H1 (cell line): Measurements from ENCODE around the gene ARHGAP4. TPM values are rescaled to one million over a fixed set of nuclear protein-coding genes. Genes with fewer than 3 reads are reported as not detected.
A peak's percentile ranks its signal among the peaks of the same experiment; 100 is the strongest.

ENCODE experiments used
- CTCF ChIA-PET: fragments of 300-600 bp; sonication (Branson Sonifier 250); formaldehyde crosslinking; loops from one replicate; lab custom pipeline; 2021; ENCODE audit not compliant: partially characterized antibody; lab: Charles Lee
- POLR2A ChIA-PET: fragments of 300-600 bp; sonication (Branson Sonifier 250); formaldehyde crosslinking; loops from one replicate; lab custom pipeline; 2021; ENCODE audit warnings: inconsistent platforms; ENCODE audit not compliant: partially characterized antibody; lab: Charles Lee
- DNase-seq, 2 experiments: peaks; one replicate each; pipeline versions ENCODE4 v3.0.0 to v3.0.0-alpha.2; 2010 to 2022; ENCODE audit warnings: low spot score in 2 of 2, low read depth in 1 of 2, mixed read lengths in 1 of 2
- FAIRE-seq: peaks from 2 replicates; lab custom pipeline; 2011; peaks lifted over from hg19 to GRCh38; lab: Jason Lieb, UNC
- H2AFZ ChIP-seq: 2 replicates; pipeline ENCODE4 v1.8.1; 2012; ENCODE audit warnings: low read length, inconsistent platforms
- H2AK5ac ChIP-seq: 2 replicates; pipeline ENCODE4 v1.6.1; 2013; ENCODE audit warnings: low read depth, low read length
- H2BK120ac ChIP-seq: replicated peaks from 2 replicates; pipeline ENCODE3; 2013; ENCODE audit warnings: low read depth, low read length, inconsistent platforms
- H2BK12ac ChIP-seq: 2 replicates; pipeline ENCODE4 v1.6.1; 2013; ENCODE audit warnings: low read depth, low read length
- H2BK15ac ChIP-seq: 2 replicates; pipeline ENCODE4 v1.6.1; 2013; ENCODE audit warnings: low read length
- H2BK20ac ChIP-seq: 2 replicates; pipeline ENCODE4 v1.6.1; 2013; ENCODE audit warnings: low read length
- H2BK5ac ChIP-seq: 2 replicates; pipeline ENCODE4 v1.6.1; 2013; ENCODE audit warnings: low read depth, low read length
- H3K14ac ChIP-seq: 2 replicates; pipeline ENCODE4 v1.6.1; 2013; ENCODE audit warnings: inconsistent platforms; ENCODE audit not compliant: insufficient read length
- H3K18ac ChIP-seq: 2 replicates; pipeline ENCODE4 v1.6.1; 2013; ENCODE audit warnings: low read length; ENCODE audit errors: extremely low read depth
- H3K23ac ChIP-seq: 2 replicates; pipeline ENCODE4 v1.6.1; 2013; ENCODE audit warnings: inconsistent platforms; ENCODE audit not compliant: insufficient read length
- H3K23me2 ChIP-seq: 2 replicates; pipeline ENCODE4 v1.6.1; 2013; ENCODE audit warnings: low read depth, low read length
- H3K27ac ChIP-seq: 2 replicates; pipeline ENCODE4 v1.6.1; 2011; ENCODE audit warnings: low read depth, low read length, inconsistent platforms
- H3K27me3 ChIP-seq, 4 experiments: replicated peaks in 1 of 4; 1 replicate in 1 of 4; 2 replicates in 3 of 4; pipeline versions ENCODE4 v1.6.1 to v1.8.1; 2011 to 2013; ENCODE audit warnings: low read length in 3 of 4, mild to moderate bottlenecking in 3 of 4, inconsistent platforms in 2 of 4, mixed read lengths in 2 of 4, moderate library complexity in 1 of 4; ENCODE audit not compliant: control insufficient read depth in 3 of 4, insufficient read depth in 3 of 4; ENCODE audit errors: extremely low read depth in 1 of 4
- H3K36me3 ChIP-seq, 4 experiments: 2 replicates each; pipeline versions ENCODE4 v1.6.1 to v1.8.1; 2011 to 2013; ENCODE audit warnings: mild to moderate bottlenecking in 4 of 4, low read length in 3 of 4, moderate library complexity in 2 of 4, control low read depth in 1 of 4, inconsistent platforms in 1 of 4; ENCODE audit not compliant: insufficient read depth in 4 of 4, control insufficient read depth in 2 of 4
- H3K4ac ChIP-seq: replicated peaks from 2 replicates; pipeline ENCODE3; 2013; ENCODE audit warnings: low read length, low read depth, mixed read lengths, inconsistent platforms; ENCODE audit not compliant: insufficient read length
- H3K4me1 ChIP-seq, 4 experiments: replicated peaks in 1 of 4; 1 replicate in 1 of 4; 2 replicates in 3 of 4; pipeline versions ENCODE4 v1.6.1 to v1.8.1; 2011 to 2013; ENCODE audit warnings: low read length in 3 of 4, inconsistent platforms in 2 of 4, mixed read lengths in 1 of 4; ENCODE audit not compliant: insufficient read depth in 4 of 4, control insufficient read depth in 3 of 4
- H3K4me2 ChIP-seq, 2 experiments: 2 replicates each; pipeline versions ENCODE4 v1.6.1 to v1.8.1; 2011 to 2013; ENCODE audit warnings: low read depth in 2 of 2, low read length in 2 of 2, control low read depth in 1 of 2, inconsistent platforms in 1 of 2, mild to moderate bottlenecking in 1 of 2; ENCODE audit not compliant: insufficient read depth in 1 of 2
- H3K4me3 ChIP-seq, 4 experiments: fragments of 200-600, 300-600 bp in 1 of 4; sonication (generic), shearing (Covaris generic), sonication (Bioruptor Twin) in 1 of 4; 2 replicates each; pipeline versions ENCODE4 v1.5.1 to v1.8.1; 2011 to 2016; ENCODE audit warnings: low read length in 4 of 4, low read depth in 3 of 4, control low read depth in 2 of 4, inconsistent platforms in 2 of 4, mild to moderate bottlenecking in 2 of 4, mixed read lengths in 1 of 4, moderate library complexity in 1 of 4; ENCODE audit not compliant: insufficient read depth in 2 of 4; ENCODE audit errors: extremely low read depth in 1 of 4
- H3K56ac ChIP-seq: replicated peaks from 2 replicates; pipeline ENCODE3; 2013; ENCODE audit warnings: low read depth, mild to moderate bottlenecking, mixed read lengths, low read length, inconsistent platforms; ENCODE audit not compliant: insufficient read length
- H3K79me1 ChIP-seq: 2 replicates; pipeline ENCODE4 v1.6.1; 2013; ENCODE audit warnings: low read depth, low read length, control low read depth
- H3K79me2 ChIP-seq, 2 experiments: 2 replicates each; pipeline versions ENCODE4 v1.6.1 to v1.8.1; 2012 to 2013; ENCODE audit warnings: low read length in 2 of 2, mild to moderate bottlenecking in 2 of 2, inconsistent platforms in 1 of 2; ENCODE audit not compliant: insufficient read depth in 2 of 2, control insufficient read depth in 1 of 2
- H3K9ac ChIP-seq, 4 experiments: replicated peaks in 1 of 4; 1 replicate in 1 of 4; 2 replicates in 3 of 4; pipeline versions ENCODE4 v1.6.1 to v1.8.1; 2011 to 2013; ENCODE audit warnings: low read depth in 3 of 4, low read length in 3 of 4, control low read depth in 2 of 4, mild to moderate bottlenecking in 2 of 4, moderate library complexity in 2 of 4, inconsistent platforms in 1 of 4; ENCODE audit errors: extremely low read depth in 1 of 4
- H3K9me3 ChIP-seq, 2 experiments: 2 replicates each; pipeline versions ENCODE4 v1.6.1 to v1.8.1; 2012 to 2013; ENCODE audit warnings: mild to moderate bottlenecking in 2 of 2, moderate library complexity in 2 of 2, control low read depth in 1 of 2, inconsistent platforms in 1 of 2, low read depth in 1 of 2, low read length in 1 of 2, mixed read lengths in 1 of 2; ENCODE audit not compliant: insufficient read depth in 2 of 2
- H4K20me1 ChIP-seq, 2 experiments: replicated peaks in 1 of 2; 2 replicates each; pipeline versions ENCODE3 to v1.8.1; 2011 to 2013; ENCODE audit warnings: inconsistent platforms in 2 of 2, low read length in 2 of 2, mild to moderate bottlenecking in 1 of 2; ENCODE audit not compliant: insufficient read depth in 2 of 2, control insufficient read depth in 1 of 2
- H4K5ac ChIP-seq: 2 replicates; pipeline ENCODE4 v1.6.1; 2013; ENCODE audit warnings: low read length, low read depth, mixed read lengths, inconsistent platforms; ENCODE audit not compliant: insufficient read length
- H4K8ac ChIP-seq: 2 replicates; pipeline ENCODE4 v1.8.0; 2013; ENCODE audit warnings: mild to moderate bottlenecking, moderate library complexity, low read length, inconsistent platforms; ENCODE audit not compliant: insufficient read depth; ENCODE audit errors: extremely low read depth
- H4K91ac ChIP-seq: replicated peaks from 2 replicates; pipeline ENCODE3; 2013; ENCODE audit warnings: low read length, mixed read lengths, inconsistent platforms; ENCODE audit not compliant: insufficient read length
- CTBP2 ChIP-seq: IDR thresholded peaks from 2 replicates; pipeline ENCODE4 v1.7.0; 2011; ENCODE audit warnings: borderline replicate concordance, mild to moderate bottlenecking, moderate library complexity, mixed read lengths, low read length; ENCODE audit not compliant: insufficient read depth, insufficient read length
- JUN ChIP-seq: IDR thresholded peaks from 2 replicates; pipeline ENCODE4 v1.6.1; 2011; ENCODE audit warnings: low read depth, mild to moderate bottlenecking, improper control_type of control experiment, low read length
- SIX5 ChIP-seq: IDR thresholded peaks from 2 replicates; pipeline ENCODE4 v1.6.1; 2011; ENCODE audit warnings: mild to moderate bottlenecking, low read depth, low read length
- ZNF274 ChIP-seq: IDR thresholded peaks from 2 replicates; pipeline ENCODE4 v1.7.0; 2012; ENCODE audit warnings: low read length, borderline replicate concordance; ENCODE audit errors: extremely low read depth
- WGBS, 2 experiments: shearing (Covaris generic) in 1 of 2; methylation state at CpG; one replicate each; pipeline versions ENCODE4 v1.1.6 to v1.1.7; 2013 to 2015; ENCODE audit warnings: low lambda C conversion rate in 2 of 2, mixed read lengths in 2 of 2, inconsistent platforms in 1 of 2, low coverage in 1 of 2, missing lambda C conversion rate in 1 of 2; ENCODE audit not compliant: insufficient replicate concordance in 2 of 2, insufficient coverage in 1 of 2, insufficient read length in 1 of 2; ENCODE audit errors: extremely low coverage in 1 of 2, missing lambda C conversion rate in 1 of 2; 5-methylcytosine and 5-hydroxymethylcytosine counted together
- polyA plus RNA-seq, 7 experiments: library from polyadenylated mRNA; depleted of rRNA in 3 of 7; stranded (reverse) in 5 of 7; unstranded in 2 of 7; fragments of >200 nt in 5 of 7; fragments of 200-250 nt in 2 of 7; gene quantifications; 1 replicate in 5 of 7; 2 replicates in 1 of 7; 4 replicates in 1 of 7; pipeline versions ENCODE4 v1.2.1 to v1.2.3, GENCODE V29; 2011 to 2013; ENCODE audit warnings: missing spikeins in 2 of 7, mixed read lengths in 2 of 7
- total RNA-seq: library from RNA; stranded (reverse); fragmentation: NEBNext Ultra II Directional; extraction: Animal tissue kit (Norgen Biotek cat#: 25700); gene quantifications from 2 replicates; pipeline ENCODE4 v1.2.1, GENCODE V29; 2021

Gene ARHGAP4
- total and polyA plus RNA-seq, 2 of the 8 experiments (the other 6 are each of a cell fraction or from before 2014, with no cell fraction given): 23.9 to 26.0 TPM

DNA sequence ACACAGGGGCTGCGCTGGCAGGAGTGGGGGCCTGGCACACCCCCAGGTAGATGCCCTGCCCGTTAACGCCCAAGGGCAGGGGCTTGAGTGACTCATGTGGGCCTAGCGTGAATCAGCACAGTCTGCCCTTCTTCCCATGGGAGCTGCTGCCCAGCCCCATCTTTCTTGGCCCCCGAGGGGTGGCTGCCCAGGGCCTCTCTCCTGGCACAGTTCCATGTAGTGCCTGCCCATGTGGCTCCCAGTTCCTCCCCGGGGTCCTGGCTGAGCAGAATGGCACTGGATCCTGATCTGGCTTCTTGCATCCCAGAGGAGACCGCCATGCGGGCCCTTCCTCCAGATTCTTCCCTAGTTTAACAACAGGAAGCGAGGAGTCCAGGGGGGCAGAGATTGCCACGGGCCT is 23.7 kb downstream of the ARHGAP4 start:
- no peak for DNase-seq
- H3K9ac ChIP-seq: no peak overlapping the region
- CTCF ChIA-PET: interaction anchor here (1.1 kb wide), 1 partner anchor 23 kb away, joined by 3 read pairs; no protein-coding TSS in a partner anchor

More for the DNA sequence above, 23.7 kb downstream of the ARHGAP4 start:
- POLR2A ChIA-PET: interaction anchor here (0.6 to 0.7 kb wide), 3 partner anchors 9 to 39 kb away, joined by 3 read pairs; partner anchors contain the start of gene ARHGAP4
- no peak overlapping the region for H2BK20ac ChIP-seq
- H3K56ac ChIP-seq: no peak overlapping the region
- no peaks in the 10 kb centered on the region for H3K79me1 ChIP-seq
- 78% methylated on average over 5 of the region's 10 CpGs; no CpG with 5 or more reads in 1 of the 2 experiments for WGBS, 2 experiments
- peaks cover 0 to 4% of the 10 kb centered on the region in 2 experiments for H4K20me1 ChIP-seq
- no peak overlapping the region for H2BK15ac ChIP-seq
- TF ChIP-seq JUN: no peak
- no peak for TF ChIP-seq SIX5
- no peak for TF ChIP-seq ZNF274
- no peak for TF ChIP-seq CTBP2
- no peaks in the 10 kb centered on the region for H3K27me3 ChIP-seq
- no peak overlapping the region for H2AFZ ChIP-seq
- H3K18ac ChIP-seq: no peak overlapping the region
- no peak overlapping the region for H2AK5ac ChIP-seq
- H2BK12ac ChIP-seq: peak overlapping the region; percentile 60; the same call in 1 of the 2 replicates
- H3K4me3 ChIP-seq: no peak overlapping the region
- H3K23me2 ChIP-seq: peaks cover 3% of the 10 kb centered on the region; the same call in 1 of the 2 replicates
- no peaks in the 10 kb centered on the region for H3K79me2 ChIP-seq
- no peak overlapping the region for H3K14ac ChIP-seq
- H3K9me3 ChIP-seq: no peaks in the 10 kb centered on the region
- no peaks in the 10 kb centered on the region for H3K36me3 ChIP-seq
- H4K8ac ChIP-seq: no peak overlapping the region
- no peak overlapping the region for H2BK120ac ChIP-seq
- no peak overlapping the region for H3K27ac ChIP-seq
- no peak overlapping the region for H2BK5ac ChIP-seq
- peaks cover 0 to 12% (median 0%) of the 10 kb centered on the region in 4 experiments; a peak in 1 of 7 replicates for H3K4me1 ChIP-seq
- no peak overlapping the region for H3K4ac ChIP-seq
- H4K5ac ChIP-seq: no peak overlapping the region
- no peak overlapping the region for H4K91ac ChIP-seq
- H3K23ac ChIP-seq: no peak overlapping the region
- no peak for FAIRE-seq
- H3K4me2 ChIP-seq: no peak overlapping the region
